A549 (cell line): Measurements from ENCODE around the gene KIF24. TPM values are rescaled to one million over a fixed set of nuclear protein-coding genes. Genes with fewer than 3 reads are reported as not detected.

Experiments used
- ATAC-seq, 2 experiments: fragments of 200-7000 bp in 1 of 2; fragments of >200 bp in 1 of 2; cut with Nextera tagmentation in 1 of 2; cut with Tn5 transposase in 1 of 2; 3 replicates each; pipeline versions ENCODE4 v1.8.0 to v1.9.1; 2018 to 2020; ENCODE audit warnings: mild to moderate bottlenecking in 1 of 2, moderate library complexity in 1 of 2
- CTCF ChIA-PET: fragments of 300-600 bp; sonication (Branson Sonifier 250); formaldehyde crosslinking; extraction: SDS; loops from one replicate; lab custom pipeline; 2021; ENCODE audit warnings: antibody characterized with exemption, inconsistent platforms; lab: Yijun Ruan, JAX
- POLR2A ChIA-PET: fragments of 350-600 bp; formaldehyde crosslinking; extraction: SDS; loops from one replicate; lab custom pipeline; 2021; ENCODE audit warnings: antibody characterized with exemption, inconsistent platforms; lab: Yijun Ruan, JAX
- DNase-seq, 2 experiments: peaks; one replicate each; pipeline versions ENCODE4 v3.0.0 to v3.0.0-alpha.2; 2011 to 2016; ENCODE audit warnings: low read depth in 1 of 2, low spot score in 1 of 2
- FAIRE-seq: peaks from 2 replicates; lab custom pipeline; 2011; peaks lifted over from hg19 to GRCh38; lab: Jason Lieb, UNC
- H3K27ac ChIP-seq, 2 experiments: fragments of >200 bp; sonication (Bioruptor Twin); formaldehyde crosslinking; 3 replicates each; pipeline ENCODE4 v1.5.1; 2016 to 2017
- H3K4me1 ChIP-seq: fragments of >200 bp; sonication (Bioruptor Twin); formaldehyde crosslinking; 3 replicates; pipeline ENCODE4 v1.6.1; 2016
- H3K4me2 ChIP-seq: fragments of >200 bp; sonication (Bioruptor Twin); formaldehyde crosslinking; 3 replicates; pipeline ENCODE4 v1.6.1; 2016
- H3K4me3 ChIP-seq: fragments of >200 bp; sonication (Bioruptor Twin); formaldehyde crosslinking; 3 replicates; pipeline ENCODE4 v1.5.1; 2016
- H3K9me3 ChIP-seq: fragments of >200 bp; sonication (Bioruptor Twin); formaldehyde crosslinking; 3 replicates; pipeline ENCODE4 v1.6.1; 2016
- CHD2 ChIP-seq: fragments of 150-350 bp; IDR thresholded peaks from 2 replicates; pipeline ENCODE4 v1.6.1; 2014; ENCODE audit warnings: low read length; ENCODE audit not compliant: partially characterized antibody
- CHD4 ChIP-seq: fragments of 200-600 bp; sonication (generic); IDR thresholded peaks from 2 replicates; pipeline ENCODE4 v1.6.1; 2016; ENCODE audit warnings: antibody characterized with exemption, mild to moderate bottlenecking, borderline replicate concordance
- EHF ChIP-seq: fragments of 250-450 bp; sonication (Bioruptor Pico); IDR thresholded peaks from 2 replicates; pipeline ENCODE4 v1.5.0; 2020; ENCODE audit warnings: mild to moderate bottlenecking
- HOXB13 ChIP-seq: fragments of 250-450 bp; sonication (Bioruptor Pico); IDR thresholded peaks from 2 replicates; pipeline ENCODE4 v1.5.0; 2020; ENCODE audit warnings: low read depth, mild to moderate bottlenecking, moderate library complexity
- KDM1A ChIP-seq: fragments of 200-600 bp; sonication (generic); IDR thresholded peaks from 2 replicates; pipeline ENCODE4 v1.6.1; 2016; ENCODE audit warnings: low read depth, mild to moderate bottlenecking
- KDM5A ChIP-seq: fragments of 200-600 bp; sonication (generic); IDR thresholded peaks from 2 replicates; pipeline ENCODE4 v1.6.1; 2016; ENCODE audit warnings: antibody characterized with exemption, mild to moderate bottlenecking
- MYC ChIP-seq: IDR thresholded peaks from 2 replicates; pipeline ENCODE4 v1.6.1; 2012; ENCODE audit warnings: mild to moderate bottlenecking, inconsistent platforms, low read length, improper control_type of control experiment, borderline replicate concordance
- WGBS: methylation state at CpG from one replicate; pipeline ENCODE4 v1.1.6; 2017; ENCODE audit errors: missing lambda C conversion rate; 5-methylcytosine and 5-hydroxymethylcytosine counted together
- polyA plus RNA-seq, 4 experiments: library from polyadenylated mRNA; depleted of rRNA in 3 of 4; stranded (reverse); fragments of >200 nt; fragmentation: RNase III in 1 of 4; extraction: RNeasy Plus Mini Kit Qiagen cat#74134 plus additional on column Dnase treatment in 1 of 4; gene quantifications; 2 replicates in 3 of 4; 3 replicates in 1 of 4; pipeline ENCODE4 v1.2.3, GENCODE V29; 2011 to 2017
- TF ChIP-seq, protein P1 (sequence below): fragments of 250-450 bp; sonication (Bioruptor Pico); IDR thresholded peaks from 2 replicates; pipeline ENCODE4 v1.5.0; 2021; ENCODE audit warnings: mild to moderate bottlenecking, moderate library complexity, borderline replicate concordance
- TF ChIP-seq, protein P2 (sequence below): fragments of >200 bp; sonication (Bioruptor Twin); formaldehyde crosslinking; IDR thresholded peaks from 2 replicates; pipeline ENCODE4 v1.6.1; 2016
- TF ChIP-seq, protein P3 (sequence below): IDR thresholded peaks from 2 replicates; pipeline ENCODE4 v1.6.1; 2012
- TF ChIP-seq, protein P4 (sequence below): fragments of >200 bp; sonication (Bioruptor Twin); formaldehyde crosslinking; IDR thresholded peaks from 3 replicates; pipeline ENCODE4 v1.5.1; 2016
- TF ChIP-seq, protein P5 (sequence below): fragments of 450-650 bp; IDR thresholded peaks from 2 replicates; pipeline ENCODE4 v1.6.1; 2014; ENCODE audit warnings: antibody characterized with exemption

The KIF24 gene
- polyA plus RNA-seq, 2 of the 4 experiments (the other 2 are of a cell fraction) = 3.2 to 4.4 TPM

DNA sequence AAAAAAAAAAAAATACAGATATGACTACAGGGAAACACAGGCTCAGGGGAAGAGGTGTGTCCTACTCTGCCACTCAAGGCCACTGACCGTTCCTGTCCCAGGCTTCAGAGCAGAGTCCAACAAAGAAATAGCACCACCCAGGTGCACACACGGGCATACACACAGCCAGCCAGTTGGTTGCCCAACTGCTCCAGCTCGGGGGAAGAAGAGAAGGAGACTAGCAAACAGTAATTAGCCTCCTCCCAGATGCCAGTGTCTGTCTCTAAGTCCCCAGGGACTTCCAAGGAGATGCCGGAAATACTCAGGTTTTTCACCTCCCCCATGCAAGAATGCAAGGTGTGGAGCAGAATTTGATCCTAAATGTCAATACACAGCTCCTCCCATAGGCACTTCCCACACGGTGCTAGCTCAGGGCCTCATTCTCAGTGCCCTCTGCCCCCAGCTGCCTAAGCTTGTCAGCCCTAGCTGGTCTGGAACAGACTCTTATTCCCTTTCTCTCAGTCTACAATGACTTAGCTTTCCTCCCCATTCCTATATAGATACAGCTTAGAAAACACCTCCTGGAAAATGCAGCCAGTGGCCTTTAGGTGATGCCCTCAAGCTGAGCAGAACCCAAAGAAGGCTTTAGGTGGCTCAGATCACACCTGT is 46.0 kb upstream of the KIF24 start:
- 13% methylated on average over 5 of the region's 5 CpGs for WGBS
- no peak overlapping the region for H3K4me3 ChIP-seq
- peaks cover 22% of the 10 kb centered on the region for H3K4me1 ChIP-seq
- no peak for FAIRE-seq
- TF ChIP-seq, protein P1, sequence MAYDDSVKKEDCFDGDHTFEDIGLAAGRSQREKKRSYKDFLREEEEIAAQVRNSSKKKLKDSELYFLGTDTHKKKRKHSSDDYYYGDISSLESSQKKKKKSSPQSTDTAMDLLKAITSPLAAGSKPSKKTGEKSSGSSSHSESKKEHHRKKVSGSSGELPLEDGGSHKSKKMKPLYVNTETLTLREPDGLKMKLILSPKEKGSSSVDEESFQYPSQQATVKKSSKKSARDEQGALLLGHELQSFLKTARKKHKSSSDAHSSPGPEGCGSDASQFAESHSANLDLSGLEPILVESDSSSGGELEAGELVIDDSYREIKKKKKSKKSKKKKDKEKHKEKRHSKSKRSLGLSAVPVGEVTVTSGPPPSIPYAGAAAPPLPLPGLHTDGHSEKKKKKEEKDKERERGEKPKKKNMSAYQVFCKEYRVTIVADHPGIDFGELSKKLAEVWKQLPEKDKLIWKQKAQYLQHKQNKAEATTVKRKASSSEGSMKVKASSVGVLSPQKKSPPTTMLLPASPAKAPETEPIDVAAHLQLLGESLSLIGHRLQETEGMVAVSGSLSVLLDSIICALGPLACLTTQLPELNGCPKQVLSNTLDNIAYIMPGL (CRISPR knock-in tag) = no peak
- TF ChIP-seq KDM1A = no peak
- TF ChIP-seq, all 56 proteins: peak for 0
- POLR2A ChIA-PET = no interaction called here
- CTCF ChIA-PET = interaction anchor here (0.6 to 19.7 kb wide), 10 partner anchors 11 to 490 kb away, joined by 3 to 417 read pairs (median 8); a partner anchor contains a TSS
- Histone ChIP-seq H3K4me2 (peak overlapping the region; percentile 94), H3K9me3 (no peaks in the 10 kb centered on the region), H3K27ac (no peak overlapping the region)
- peak in 1 of 2 experiments; percentile 63 for DNase-seq
- no peak for ATAC-seq

DNA sequence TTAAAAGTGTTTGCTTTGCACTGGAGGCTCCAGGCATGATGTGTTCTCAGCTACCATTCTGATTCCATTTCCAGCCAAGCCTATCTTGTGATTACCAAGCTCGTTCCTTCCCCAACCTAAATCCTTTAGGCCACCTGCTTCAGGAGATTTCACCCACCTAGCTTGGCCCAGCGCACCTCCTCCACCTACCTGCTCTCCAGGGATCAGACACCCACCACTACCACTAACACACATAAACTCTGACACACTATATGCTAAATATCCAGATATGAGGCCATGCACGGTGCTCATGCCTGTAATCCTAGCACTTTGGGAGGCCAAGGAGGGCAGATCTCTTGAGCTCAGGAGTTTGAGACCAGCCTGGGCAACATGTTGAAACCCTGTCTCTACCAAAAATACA is 45.3 kb upstream of the KIF24 start:
- peak overlapping the region; percentile 94; the same call in 1 of the 3 replicates for H3K4me2 ChIP-seq
- TF ChIP-seq, protein P2, sequence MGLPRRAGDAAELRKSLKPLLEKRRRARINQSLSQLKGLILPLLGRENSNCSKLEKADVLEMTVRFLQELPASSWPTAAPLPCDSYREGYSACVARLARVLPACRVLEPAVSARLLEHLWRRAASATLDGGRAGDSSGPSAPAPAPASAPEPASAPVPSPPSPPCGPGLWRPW = no peak
- TF ChIP-seq, protein P3, sequence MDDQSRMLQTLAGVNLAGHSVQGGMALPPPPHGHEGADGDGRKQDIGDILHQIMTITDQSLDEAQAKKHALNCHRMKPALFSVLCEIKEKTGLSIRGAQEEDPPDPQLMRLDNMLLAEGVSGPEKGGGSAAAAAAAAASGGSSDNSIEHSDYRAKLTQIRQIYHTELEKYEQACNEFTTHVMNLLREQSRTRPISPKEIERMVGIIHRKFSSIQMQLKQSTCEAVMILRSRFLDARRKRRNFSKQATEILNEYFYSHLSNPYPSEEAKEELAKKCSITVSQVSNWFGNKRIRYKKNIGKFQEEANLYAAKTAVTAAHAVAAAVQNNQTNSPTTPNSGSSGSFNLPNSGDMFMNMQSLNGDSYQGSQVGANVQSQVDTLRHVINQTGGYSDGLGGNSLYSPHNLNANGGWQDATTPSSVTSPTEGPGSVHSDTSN = no peak
- TF ChIP-seq, protein P4, sequence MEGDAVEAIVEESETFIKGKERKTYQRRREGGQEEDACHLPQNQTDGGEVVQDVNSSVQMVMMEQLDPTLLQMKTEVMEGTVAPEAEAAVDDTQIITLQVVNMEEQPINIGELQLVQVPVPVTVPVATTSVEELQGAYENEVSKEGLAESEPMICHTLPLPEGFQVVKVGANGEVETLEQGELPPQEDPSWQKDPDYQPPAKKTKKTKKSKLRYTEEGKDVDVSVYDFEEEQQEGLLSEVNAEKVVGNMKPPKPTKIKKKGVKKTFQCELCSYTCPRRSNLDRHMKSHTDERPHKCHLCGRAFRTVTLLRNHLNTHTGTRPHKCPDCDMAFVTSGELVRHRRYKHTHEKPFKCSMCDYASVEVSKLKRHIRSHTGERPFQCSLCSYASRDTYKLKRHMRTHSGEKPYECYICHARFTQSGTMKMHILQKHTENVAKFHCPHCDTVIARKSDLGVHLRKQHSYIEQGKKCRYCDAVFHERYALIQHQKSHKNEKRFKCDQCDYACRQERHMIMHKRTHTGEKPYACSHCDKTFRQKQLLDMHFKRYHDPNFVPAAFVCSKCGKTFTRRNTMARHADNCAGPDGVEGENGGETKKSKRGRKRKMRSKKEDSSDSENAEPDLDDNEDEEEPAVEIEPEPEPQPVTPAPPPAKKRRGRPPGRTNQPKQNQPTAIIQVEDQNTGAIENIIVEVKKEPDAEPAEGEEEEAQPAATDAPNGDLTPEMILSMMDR = no peak
- TF ChIP-seq HOXB13 (CRISPR knock-in tag) = no peak
- TF ChIP-seq, all 56 proteins: peak for 0
- Histone ChIP-seq H3K27ac (no peak overlapping the region), H3K4me3 (no peak overlapping the region), H3K9me3 (no peaks in the 10 kb centered on the region), H3K4me1 (peaks cover 17% of the 10 kb centered on the region)
- ATAC-seq (no peak), FAIRE-seq (no peak), DNase-seq (no peak)
- POLR2A ChIA-PET = no interaction called here
- CTCF ChIA-PET = interaction anchor here (0.7 to 19.7 kb wide), 7 partner anchors 10 to 300 kb away, joined by 3 to 417 read pairs (median 12); no protein-coding TSS in a partner anchor
- 91% methylated on average over 3 of the region's 3 CpGs for WGBS

DNA sequence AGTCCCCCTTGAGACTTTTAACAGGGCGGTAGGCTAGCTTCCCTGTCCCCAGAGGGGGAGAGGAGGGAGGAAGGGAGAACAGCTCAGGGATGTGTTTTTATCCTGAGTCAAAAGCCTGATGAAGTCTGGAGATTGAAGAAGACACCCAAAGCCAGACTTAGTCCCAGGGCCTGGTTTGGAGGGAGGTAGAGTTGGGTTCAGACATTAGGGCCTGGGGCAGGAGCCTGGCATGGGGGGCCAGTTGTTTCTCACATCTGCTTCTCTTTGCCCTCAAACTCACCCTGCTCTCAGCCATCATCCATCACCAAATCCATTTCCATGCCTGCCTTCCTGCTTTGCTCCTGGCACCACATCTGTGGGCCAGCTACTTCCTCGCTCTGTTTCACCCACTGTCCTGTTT is 44.7 kb upstream of the KIF24 start:
- no peak overlapping the region for H3K4me2 ChIP-seq
- 89% methylated on average over 2 of the region's 2 CpGs for whole genome bisulfite sequencing

More for the DNA sequence above, 44.7 kb upstream of the KIF24 start:
- ChIA-PET POLR2A (no interaction called here), CTCF (interaction anchor here (0.7 to 19.7 kb wide), 5 partner anchors 9 to 230 kb away, joined by 3 to 417 read pairs (median 18); no protein-coding TSS in a partner anchor)
- Histone ChIP-seq H3K4me3 (no peak overlapping the region), H3K27ac (no peak overlapping the region), H3K9me3 (no peaks in the 10 kb centered on the region), H3K4me1 (peaks cover 17% of the 10 kb centered on the region)
- ATAC-seq = no peak
- no peak for FAIRE-seq
- TF ChIP-seq CHD2 (no peak), CHD4 (no peak), EHF (CRISPR knock-in tag) (no peak), MYC (no peak), KDM5A (no peak)
- TF ChIP-seq, protein P5, sequence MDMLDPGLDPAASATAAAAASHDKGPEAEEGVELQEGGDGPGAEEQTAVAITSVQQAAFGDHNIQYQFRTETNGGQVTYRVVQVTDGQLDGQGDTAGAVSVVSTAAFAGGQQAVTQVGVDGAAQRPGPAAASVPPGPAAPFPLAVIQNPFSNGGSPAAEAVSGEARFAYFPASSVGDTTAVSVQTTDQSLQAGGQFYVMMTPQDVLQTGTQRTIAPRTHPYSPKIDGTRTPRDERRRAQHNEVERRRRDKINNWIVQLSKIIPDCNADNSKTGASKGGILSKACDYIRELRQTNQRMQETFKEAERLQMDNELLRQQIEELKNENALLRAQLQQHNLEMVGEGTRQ = no peak
- DNase-seq = no peak
